ENCODE data around the gene CDHR3.

The CDHR3 gene

GRCh38 chr7:106082087-106082854 is 119.2 kb downstream of the CDHR3 start:
- Histone ChIP-seq H3K9me3 (ENCODE audit: low read depth, low read length) (no peaks in the 10 kb centered on the region), H3K4me3 (no peak overlapping the region), H3K36me3 (ENCODE audit: insufficient read depth, low read length) (no peaks in the 10 kb centered on the region), H3K9ac (ENCODE audit: insufficient read length) (no peak overlapping the region), H3K27ac (no peak overlapping the region)
- DNase-seq (ENCODE audit: low read depth, low spot score): no peak
- no peak for TF ChIP-seq EZH2 (IDR thresholded peaks at IDR 0.05)
- no peak for TF ChIP-seq FOXP2 (optimal IDR thresholded peaks at IDR 0.05; ENCODE audit: control extremely low read depth, extremely low read length, insufficient read depth)
- TF ChIP-seq POLR2AphosphoS5 (IDR thresholded peaks at IDR 0.05; ENCODE audit: borderline replicate concordance, low read depth, low read length): no peak
